MM.1S (cell line): ENCODE data around the gene NDUFAF4.

Source experiments
- CTCF ChIP-seq: fragments of 300-600 bp; sonication (generic); IDR thresholded peaks from 2 replicates; pipeline ENCODE4 v1.5.1; 2016; ENCODE audit warnings: antibody characterized with exemption, low read length, mixed read lengths
- EZH2phosphoT487 ChIP-seq: fragments of 300-600 bp; sonication (generic); IDR thresholded peaks from 2 replicates; pipeline ENCODE4 v1.6.1; 2018; ENCODE audit warnings: antibody characterized with exemption, low read length

- no peak for TF ChIP-seq CTCF
- TF ChIP-seq EZH2phosphoT487: no peak
These were observed 25.7 kb upstream of the NDUFAF4 start for GRCh38 chr6:96923400-96923799.
